Smooth muscle cell of bladder (primary cell): ENCODE results near the gene TMEM225. TPM values are rescaled to one million over a fixed set of nuclear protein-coding genes. Genes with fewer than 3 reads are reported as not detected.

Experiments used
- total RNA-seq: library from RNA; depleted of rRNA; stranded (reverse); fragments of >200 nt; gene quantifications from 2 replicates; pipeline ENCODE4 v1.2.3, GENCODE V29; 2014

TMEM225 gene
- total RNA-seq, result not detected in 2 replicates

GRCh38 chr11:123885570-123885969 lies at the start of gene TMEM225:
Gene TMEM225 (minus strand): TSS chr11:123885670. CDS start chr11:123885425, 245 bp downstream.

GRCh38 chr11:123901867-123902266 lies 16.4 kb upstream of the TMEM225 start, which contains the start of gene OR8D4:
Gene OR8D4 (plus strand): TSS chr11:123902167. CDS start chr11:123906432, 4,265 bp downstream.

Other genes with a start within 250 kb of the TMEM225 start
- gene SCN3B, start 231.0 kb downstream of the TMEM225 start, total RNA-seq, result not detected in 2 replicates
- gene ZNF202, start 144.0 kb downstream of the TMEM225 start, total RNA-seq, result 4.0 and 7.0 TPM in 2 replicates
- gene OR6X1, start 131.2 kb downstream of the TMEM225 start, total RNA-seq, result not detected in 2 replicates
- not detected in 2 replicates for gene OR6M1, start 79.3 kb downstream of the TMEM225 start, total RNA-seq
- not detected in 2 replicates for gene OR8D4, start 16.5 kb upstream of the TMEM225 start, total RNA-seq
- gene OR4D5, start 53.9 kb upstream of the TMEM225 start, total RNA-seq, result under 0.01 TPM in 1 of 2 replicates, not detected in the other
- not detected in 2 replicates for gene OR6T1, start 58.2 kb upstream of the TMEM225 start, total RNA-seq
- not detected in 2 replicates for gene OR10S1, start 92.1 kb upstream of the TMEM225 start, total RNA-seq
- gene OR10G6, start 109.5 kb upstream of the TMEM225 start, total RNA-seq, result not detected in 2 replicates
- gene OR10G4, start 127.3 kb upstream of the TMEM225 start, total RNA-seq, result not detected in 2 replicates
- gene OR10G9, start 137.3 kb upstream of the TMEM225 start, total RNA-seq, result not detected in 2 replicates
- not detected in 2 replicates for gene OR10G8, start 141.1 kb upstream of the TMEM225 start, total RNA-seq
- gene OR10G7, start 155.7 kb upstream of the TMEM225 start, total RNA-seq, result not detected in 2 replicates
- gene VWA5A, start 229.8 kb upstream of the TMEM225 start, total RNA-seq, result 7.6 and 12.7 TPM in 2 replicates